ENCODE measurements around the gene OLFML1.

GRCh38 chr11:7449211-7449840 lies 36.0 kb upstream of the OLFML1 start:
- no peak for TF ChIP-seq JUN (IDR thresholded peaks at IDR 0.05; ENCODE audit: borderline replicate concordance, insufficient read depth, insufficient read length, low read depth)
- no peak for TF ChIP-seq CTCF (IDR thresholded peaks at IDR 0.05; ENCODE audit: extremely low read depth in 1 of 2, insufficient read depth in 1 of 2, low read depth in 1 of 2, low read length in 2 of 2)
